GM12892 (cell line): ENCODE measurements around the gene CDKAL1.

Experiments used
- POLR2A ChIP-seq: IDR thresholded peaks from 2 replicates; pipeline ENCODE4 v1.6.1; 2011; ENCODE audit warnings: low read depth, low read length, control low read depth
- TAF1 ChIP-seq: IDR thresholded peaks from 2 replicates; pipeline ENCODE4 v1.6.1; 2011; ENCODE audit warnings: low read depth, mild to moderate bottlenecking, control low read depth, low read length, borderline replicate concordance

GRCh38 chr6:20955751-20956150, 421.5 kb downstream of the CDKAL1 start:
- TF ChIP-seq POLR2A: no peak
- TF ChIP-seq TAF1: no peak
